Esophagus muscularis mucosa (tissue), 4 donors: ENCODE results near the gene ICAM1. TPM values are rescaled to one million over a fixed set of nuclear protein-coding genes. Genes with fewer than 3 reads are reported as not detected.
"Not testable (repeated sequence)": the region's sequence is repeated elsewhere in the genome, so short reads cannot be mapped to it uniquely, and the experiment has no call there.

Source experiments
- DNase-seq: peaks from one replicate; pipeline ENCODE4 v3.0.0-alpha.2; 2017; ENCODE audit errors: extremely low spot score
- H3K27ac ChIP-seq, 4 donors: fragments of 200-600 bp; sonication (generic); replicated peaks in 1 of 4; 1 replicate in 3 of 4; 2 replicates in 1 of 4; pipeline ENCODE4 v1.5.1; 2016 to 2019; ENCODE audit warnings: mild to moderate bottlenecking in 1 of 4
- H3K27me3 ChIP-seq, 4 donors: fragments of 200-600 bp; sonication (generic); one replicate each; pipeline versions ENCODE4 v1.5.1 to v1.6.0; 2016 to 2019
- H3K36me3 ChIP-seq, 4 donors: fragments of 200-600 bp; sonication (generic); one replicate each; pipeline ENCODE4 v1.5.1; 2016 to 2019
- H3K4me1 ChIP-seq, 4 donors: fragments of 200-600 bp; sonication (generic); one replicate each; pipeline ENCODE4 v1.5.1; 2016 to 2019
- H3K4me3 ChIP-seq, 4 donors: fragments of 200-600 bp; sonication (generic); 1 replicate in 2 of 4; 2 replicates in 2 of 4; pipeline ENCODE4 v1.5.1; 2016 to 2019; ENCODE audit warnings: mild to moderate bottlenecking in 4 of 4, moderate library complexity in 1 of 4
- H3K9me3 ChIP-seq, 4 donors: fragments of 200-600 bp; sonication (generic); 1 replicate in 3 of 4; 2 replicates in 1 of 4; pipeline ENCODE4 v1.5.1; 2016 to 2019
- CTCF ChIP-seq, 3 experiments: fragments of 200-600 bp in 2 of 3; fragments of 450-650 bp in 1 of 3; sonication (generic) in 2 of 3; IDR thresholded peaks; one replicate each; pipeline ENCODE4 v1.5.1; 2017 to 2019; ENCODE audit warnings: antibody characterized with exemption in 3 of 3, mild to moderate bottlenecking in 2 of 3, moderate library complexity in 1 of 3
- EP300 ChIP-seq: sonication (generic); formaldehyde crosslinking; IDR thresholded peaks from one replicate; pipeline ENCODE4 v1.6.1; 2017; ENCODE audit warnings: antibody characterized with exemption
- POLR2A ChIP-seq: fragments of 450-650 bp; IDR thresholded peaks from one replicate; pipeline ENCODE4 v1.6.1; 2017; ENCODE audit warnings: antibody characterized with exemption, moderate library complexity, mild to moderate bottlenecking, low read depth
- POLR2AphosphoS5 ChIP-seq, 2 donors: sonication (generic); formaldehyde crosslinking; IDR thresholded peaks; one replicate each; pipeline ENCODE4 v1.6.1; 2017; ENCODE audit warnings: antibody characterized with exemption in 2 of 2
- WGBS: methylation state at CpG from one replicate; pipeline ENCODE4 v1.1.5; 2018; 5-methylcytosine and 5-hydroxymethylcytosine counted together
- intact Hi-C: fragments of 100-400 bp; cut with DNase I; formaldehyde crosslinking; loops from one replicate; pipeline ENCODE4 v1.15.1; 2023
- total RNA-seq, 4 donors: library from RNA; depleted of rRNA; stranded (reverse); fragments of >200 nt; gene quantifications; one replicate each; pipeline versions ENCODE4 v1.1.0 to v1.2.1, GENCODE V29; 2016

ICAM1 gene
- total RNA-seq, 4 donors from 2014 or later = 15.8 to 63.5 (median 18.4) TPM

- no peak overlapping the region for H3K4me3 ChIP-seq
- peaks cover 5 to 40% (median 11%) of the 10 kb centered on the region in 4 donors for H3K36me3 ChIP-seq
- TF ChIP-seq CTCF (IDR thresholded peaks at IDR 0.05) (no peak), EP300 (no peak), POLR2AphosphoS5 (IDR thresholded peaks at IDR 0.05) (no peak), POLR2A (no peak)
- 88% methylated on average over 10 of the region's 10 CpGs for WGBS
- no peak for DNase-seq
- no peak overlapping the region for H3K27ac ChIP-seq
- intact Hi-C loops = no loop called here
- H3K27me3 ChIP-seq = peaks cover 0 to 31% (median 14%) of the 10 kb centered on the region in 4 donors
- H3K4me1 ChIP-seq = peaks cover 13 to 31% (median 28%) of the 10 kb centered on the region in 4 donors
- no peaks in the 10 kb centered on the region for H3K9me3 ChIP-seq
Observed at GRCh38 chr19:10274589-10274988, 3.7 kb downstream of the ICAM1 start.

- peaks cover 0 to 4% (median 2%) of the 10 kb centered on the region in 4 donors for H3K4me1 ChIP-seq
- intact Hi-C loops = no loop called here
- H3K27ac ChIP-seq = no peak overlapping the region
- DNase-seq = no peak
- H3K9me3 ChIP-seq = no peaks in the 10 kb centered on the region
- WGBS = 93% methylated on average over 9 of the region's 9 CpGs
- H3K27me3 ChIP-seq = no peaks in the 10 kb centered on the region
- TF ChIP-seq EP300 (no peak), POLR2A (no peak), POLR2AphosphoS5 (IDR thresholded peaks at IDR 0.05) (no peak), CTCF (IDR thresholded peaks at IDR 0.05) (no peak)
- H3K4me3 ChIP-seq = no peak overlapping the region
- H3K36me3 ChIP-seq = peaks cover 5 to 47% (median 16%) of the 10 kb centered on the region in 4 donors
Observed at GRCh38 chr19:10277795-10278589, 7.1 kb downstream of the ICAM1 start.

- no peak for TF ChIP-seq CTCF (IDR thresholded peaks at IDR 0.05)
- no peak for TF ChIP-seq EP300
- no peak for TF ChIP-seq POLR2A
- no peak for TF ChIP-seq POLR2AphosphoS5 (IDR thresholded peaks at IDR 0.05)
- no peak for DNase-seq
- H3K9me3 ChIP-seq = no peaks in the 10 kb centered on the region
- peaks cover 6 to 56% (median 24%) of the 10 kb centered on the region in 4 donors for H3K36me3 ChIP-seq
- H3K4me3 ChIP-seq = no peak overlapping the region
- WGBS = 100% methylated on average over 1 of the region's 1 CpG
- peaks cover 0 to 8% (median 0%) of the 10 kb centered on the region in 4 donors for H3K27me3 ChIP-seq
- H3K4me1 ChIP-seq = peaks cover 0 to 4% (median 0%) of the 10 kb centered on the region in 4 donors
- intact Hi-C loops = no loop called here
- H3K27ac ChIP-seq = no peak overlapping the region
Observed at GRCh38 chr19:10278935-10279334, 8.0 kb downstream of the ICAM1 start.

- DNase-seq = no peak
- H3K4me1 ChIP-seq = peaks cover 0 to 4% (median 0%) of the 10 kb centered on the region in 4 donors
- peaks cover 13 to 60% (median 30%) of the 10 kb centered on the region in 4 donors for H3K36me3 ChIP-seq
- 78% methylated on average over 5 of the region's 5 CpGs for WGBS
- TF ChIP-seq POLR2A (no peak), POLR2AphosphoS5 (IDR thresholded peaks at IDR 0.05) (no peak)
- H3K9me3 ChIP-seq = no peaks in the 10 kb centered on the region
- intact Hi-C loops = no loop called here
- H3K4me3 ChIP-seq = no peak overlapping the region
- H3K27ac ChIP-seq = no peak overlapping the region
- H3K27me3 ChIP-seq = peaks cover 0 to 17% (median 0%) of the 10 kb centered on the region in 4 donors
Observed at GRCh38 chr19:10279737-10280442, 9.0 kb downstream of the ICAM1 start.

- H3K4me3 ChIP-seq, H3K9me3 ChIP-seq, intact Hi-C loops, DNase-seq, H3K27ac ChIP-seq: not testable (repeated sequence)
- WGBS = 94% methylated on average over 5 of the region's 5 CpGs
- Histone ChIP-seq H3K27me3 (peaks cover 0 to 37% (median 3%) of the 10 kb centered on the region in 4 donors), H3K36me3 (peaks cover 13 to 58% (median 32%) of the 10 kb centered on the region in 4 donors), H3K4me1 (peaks cover 5 to 20% (median 13%) of the 10 kb centered on the region in 4 donors)
Observed at GRCh38 chr19:10282043-10282442, 11.1 kb downstream of the ICAM1 start.
